Stimulated activated CD8-positive, alpha-beta memory T cell treated with anti-CD3 and anti-CD28 coated beads, Interleukin-15, amount 100 ng/mL, for 24 hours (primary cell): ENCODE measurements around the gene PROB1.
A peak's percentile ranks its signal among the peaks of the same experiment; 100 is the strongest.
"Not testable (repeated sequence)": the region's sequence is repeated elsewhere in the genome, so short reads cannot be mapped to it uniquely, and the experiment has no call there.

Source experiments
- DNase-seq: peaks from one replicate; pipeline ENCODE4 v3.0.0-alpha.2; 2020; ENCODE audit warnings: low read depth

PROB1 gene

GRCh38 chr5:139392678-139393496 is 2.0 kb downstream of the PROB1 start:
- peak; percentile 54 for DNase-seq

GRCh38 chr5:139392324-139392677 is 2.6 kb downstream of the PROB1 start:
- no peak for DNase-seq

- DNase-seq: no peak
Observed at GRCh38 chr5:139391570-139392323, 3.2 kb downstream of the PROB1 start.

GRCh38 chr5:139390639-139391569 is 4.0 kb downstream of the PROB1 start:
- no peak for DNase-seq

GRCh38 chr5:139389701-139390638 is 4.9 kb downstream of the PROB1 start, which contains the start of gene MZB1:
TSS of gene MZB1 (minus strand) at chr5:139389913. CDS start at chr5:139389856, 57 bp downstream.
- DNase-seq: peak; percentile 24

- DNase-seq: no peak
Observed at GRCh38 chr5:139388198-139388821, 6.6 kb downstream of the PROB1 start.

- DNase-seq: no peak
Observed at GRCh38 chr5:139387611-139388197, 7.2 kb downstream of the PROB1 start.

GRCh38 chr5:139386956-139387355 is 7.9 kb downstream of the PROB1 start:
- not testable (repeated sequence) for DNase-seq

- DNase-seq: no peak
Observed at GRCh38 chr5:139386050-139386438, 8.9 kb downstream of the PROB1 start.

- DNase-seq: no peak
Observed at GRCh38 chr5:139385061-139386049, 9.5 kb downstream of the PROB1 start.

- DNase-seq: no peak
Observed at GRCh38 chr5:139384591-139385051, 10.3 kb downstream of the PROB1 start.

- DNase-seq: no peak
Observed at GRCh38 chr5:139383993-139384590, 10.8 kb downstream of the PROB1 start.

GRCh38 chr5:139383275-139383992 is 11.5 kb downstream of the PROB1 start, which contains the start of gene SLC23A1:
TSS of gene SLC23A1 (minus strand) at chr5:139383297. CDS start at chr5:139383253, 44 bp downstream.
- no peak for DNase-seq

GRCh38 chr5:139382807-139383206 is 12.1 kb downstream of the PROB1 start:
- DNase-seq: no peak

- DNase-seq: no peak
Observed at GRCh38 chr5:139381837-139382761, 12.8 kb downstream of the PROB1 start.
